ENCODE results near the gene P3H4.

P3H4 gene

GRCh38 chr17:41771389-41772206 lies 40.2 kb downstream of the P3H4 start:
- DNase-seq (ENCODE audit: low read depth): no peak

- no peak for DNase-seq (ENCODE audit: low read depth)
Observed at GRCh38 chr17:41769985-41770384, 41.8 kb downstream of the P3H4 start.

GRCh38 chr17:41769346-41769862 lies 42.3 kb downstream of the P3H4 start:
- DNase-seq (ENCODE audit: low read depth): no peak

- DNase-seq (ENCODE audit: low read depth): no peak
Observed at GRCh38 chr17:41768682-41769288, 43.0 kb downstream of the P3H4 start.

GRCh38 chr17:41767324-41768042 lies 44.3 kb downstream of the P3H4 start:
- no peak for DNase-seq (ENCODE audit: low read depth)

- no peak for DNase-seq (ENCODE audit: low read depth)
Observed at GRCh38 chr17:41766135-41766534, 45.6 kb downstream of the P3H4 start.

- no peak for DNase-seq (ENCODE audit: low read depth)
Observed at GRCh38 chr17:41763327-41763726, 48.4 kb downstream of the P3H4 start.

- no peak for DNase-seq (ENCODE audit: low read depth)
Observed at GRCh38 chr17:41762841-41763240, 48.9 kb downstream of the P3H4 start.

- DNase-seq (ENCODE audit: low read depth): no peak
Observed at GRCh38 chr17:41762391-41762790, 49.4 kb downstream of the P3H4 start.

GRCh38 chr17:41760878-41761277 lies 50.9 kb downstream of the P3H4 start:
- DNase-seq (ENCODE audit: low read depth): no peak

- no peak for DNase-seq (ENCODE audit: low read depth)
Observed at GRCh38 chr17:41758601-41759000, 53.1 kb downstream of the P3H4 start.

- no peak for DNase-seq (ENCODE audit: low read depth)
Observed at GRCh38 chr17:41754066-41754465, 57.7 kb downstream of the P3H4 start.
